Amniotic stem cell (primary cell): Measurements from ENCODE around the gene PLCH2.
A peak's percentile ranks its signal among the peaks of the same experiment; 100 is the strongest.
"Not testable (repeated sequence)": the region's sequence is repeated elsewhere in the genome, so short reads cannot be mapped to it uniquely, and the experiment has no call there.

ENCODE experiments used
- DNase-seq: peaks from one replicate; lab custom pipeline; 2025; lab: John Stamatoyannopoulos, UW

PLCH2 gene

GRCh38 chr1:2440346-2440745, 35.7 kb upstream of the PLCH2 start:
- not testable (repeated sequence) for DNase-seq

GRCh38 chr1:2441746-2442145, 34.3 kb upstream of the PLCH2 start:
- no peak for DNase-seq

DNA sequence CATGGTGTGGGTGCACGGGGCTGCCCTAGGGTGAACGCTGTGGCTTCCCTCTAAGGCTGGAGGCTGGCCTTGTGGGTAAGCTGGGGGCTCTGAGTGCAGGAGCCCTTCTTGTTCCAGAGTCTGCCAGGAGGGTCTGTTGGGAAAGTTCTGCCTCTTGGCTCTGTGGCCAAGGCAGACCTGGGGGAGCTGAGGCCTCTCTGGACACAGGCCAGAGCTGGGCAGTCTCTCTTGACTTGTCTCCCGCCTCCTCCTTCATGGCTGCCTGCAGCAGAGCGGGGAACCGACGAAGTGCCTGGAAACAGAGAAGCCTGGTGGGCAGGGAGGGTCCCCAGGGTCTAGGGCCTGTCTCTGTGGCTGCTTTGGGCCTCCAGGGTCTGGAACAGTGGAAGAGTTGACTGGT, 33.4 kb upstream of the PLCH2 start:
- no peak for DNase-seq

DNA sequence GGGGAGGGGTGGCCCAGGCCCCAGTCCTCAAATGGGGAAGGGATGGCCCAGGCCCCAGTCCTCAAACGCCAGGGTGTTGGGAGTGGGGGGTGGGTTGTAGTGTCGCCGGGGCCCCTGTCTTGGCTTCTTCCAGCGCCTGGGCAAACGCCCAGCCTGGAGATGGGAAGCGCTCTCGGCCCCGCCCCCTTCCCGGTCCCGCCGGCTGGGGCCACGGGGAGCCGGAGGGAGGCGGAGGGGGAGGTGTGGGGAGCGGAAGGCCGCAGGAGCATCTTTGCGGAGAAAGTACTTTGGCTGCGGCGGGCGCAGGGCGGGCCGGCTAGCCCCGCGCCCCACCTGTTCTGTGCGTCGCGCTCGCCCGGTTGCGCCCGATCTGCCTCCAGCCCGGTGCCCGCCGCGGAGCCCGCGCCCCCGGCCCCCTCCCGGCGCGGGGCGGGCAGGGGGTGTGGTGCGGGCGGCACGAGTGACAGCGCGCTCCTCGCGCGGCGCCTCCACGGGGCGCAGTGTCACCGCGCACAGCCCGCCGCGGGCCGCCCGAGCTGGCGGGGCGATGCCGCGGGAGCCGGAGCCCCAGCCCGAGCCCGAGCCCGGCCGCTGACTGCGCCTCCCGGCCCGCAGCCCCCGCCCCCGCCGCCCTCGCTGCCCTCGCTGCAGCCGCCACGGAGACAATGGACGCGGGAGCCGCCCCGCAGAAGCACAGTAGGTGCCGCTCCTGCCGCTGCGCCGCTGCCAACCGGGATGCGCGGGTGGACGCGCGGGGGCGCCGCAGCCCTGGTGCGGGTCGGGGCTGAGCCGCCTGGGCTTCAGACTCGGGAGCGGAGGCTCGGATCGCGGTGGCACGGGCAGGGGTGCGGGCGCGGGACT, 32.6 kb upstream of the PLCH2 start:
- no peak for DNase-seq

- no peak for DNase-seq
These were observed 31.9 kb upstream of the PLCH2 start for GRCh38 chr1:2444138-2444591.

DNA sequence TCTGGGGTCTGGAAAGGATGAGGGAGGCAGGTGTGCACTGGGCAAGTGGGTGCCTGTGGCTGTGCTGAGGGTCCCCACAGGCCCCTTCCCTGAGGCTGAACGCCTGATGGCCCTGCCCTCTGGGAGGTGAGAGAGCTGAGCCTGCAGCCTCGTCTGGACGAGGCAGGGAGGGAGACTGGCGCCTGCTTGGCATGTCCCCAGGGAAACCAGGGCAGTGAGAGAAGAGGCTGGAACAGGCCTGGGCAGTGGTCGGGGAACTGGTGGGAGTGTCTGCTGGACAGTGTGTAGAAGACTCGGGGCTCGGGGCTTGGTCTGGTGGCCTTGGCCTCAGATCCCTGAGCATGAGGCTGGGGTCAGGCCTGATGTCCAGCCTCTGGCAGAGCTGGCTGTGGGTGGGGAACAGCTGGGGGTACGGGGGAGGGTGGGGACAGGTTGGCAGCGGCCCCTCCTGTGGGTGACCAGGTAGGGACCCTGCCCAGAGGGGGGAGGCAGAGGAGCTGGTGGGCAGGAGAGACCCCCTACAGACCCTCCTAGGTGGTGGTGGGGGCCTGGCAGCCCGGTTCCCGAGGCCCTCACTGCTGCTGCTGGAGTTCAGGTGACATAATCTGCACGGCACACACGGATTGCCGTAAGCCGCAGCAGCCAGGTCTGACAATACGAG, 30.8 kb upstream of the PLCH2 start:
- DNase-seq = no peak

DNA sequence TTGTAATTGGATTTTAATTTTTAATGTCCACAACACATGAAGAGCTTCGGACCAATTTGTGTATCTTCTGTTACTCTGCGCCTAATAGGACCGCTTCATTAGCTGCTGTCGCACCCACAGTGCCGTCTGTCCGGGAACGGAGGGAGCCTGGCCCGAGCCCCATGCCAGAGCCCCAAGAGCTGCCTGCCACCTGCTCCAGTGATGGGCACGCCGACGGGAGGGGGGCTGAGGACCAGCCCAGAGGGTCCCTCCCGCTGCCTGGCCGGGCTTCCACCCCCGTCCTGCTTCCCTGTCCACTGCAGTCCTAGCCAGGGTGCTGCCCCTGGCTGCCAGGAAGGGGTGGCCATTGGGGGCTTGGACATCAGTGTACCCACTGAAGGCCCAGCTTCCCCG, 30.3 kb upstream of the PLCH2 start:
- DNase-seq = no peak

- no peak for DNase-seq
These were observed 29.7 kb upstream of the PLCH2 start for GRCh38 chr1:2446394-2446793.

DNA sequence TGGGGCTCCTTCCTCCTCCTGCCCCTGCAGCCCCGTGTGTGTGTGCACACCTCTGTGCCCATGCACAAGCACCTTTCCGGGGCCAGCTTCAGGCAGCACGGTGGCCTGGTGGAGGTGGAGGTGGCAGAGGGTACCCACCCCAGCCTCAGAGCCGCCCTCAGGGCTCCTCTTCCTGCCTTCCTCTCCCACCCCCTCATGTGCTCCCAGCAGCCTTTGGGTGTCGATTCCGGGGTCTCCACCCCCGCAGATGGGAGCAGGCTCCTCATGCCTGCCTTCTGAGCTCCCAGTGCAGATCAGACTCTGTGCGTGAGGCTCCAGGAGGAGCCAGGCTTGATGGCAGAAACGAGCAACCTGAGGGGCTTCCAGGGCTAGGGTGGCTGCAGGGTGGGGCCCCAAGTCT, 29.2 kb upstream of the PLCH2 start:
- no peak for DNase-seq

DNA sequence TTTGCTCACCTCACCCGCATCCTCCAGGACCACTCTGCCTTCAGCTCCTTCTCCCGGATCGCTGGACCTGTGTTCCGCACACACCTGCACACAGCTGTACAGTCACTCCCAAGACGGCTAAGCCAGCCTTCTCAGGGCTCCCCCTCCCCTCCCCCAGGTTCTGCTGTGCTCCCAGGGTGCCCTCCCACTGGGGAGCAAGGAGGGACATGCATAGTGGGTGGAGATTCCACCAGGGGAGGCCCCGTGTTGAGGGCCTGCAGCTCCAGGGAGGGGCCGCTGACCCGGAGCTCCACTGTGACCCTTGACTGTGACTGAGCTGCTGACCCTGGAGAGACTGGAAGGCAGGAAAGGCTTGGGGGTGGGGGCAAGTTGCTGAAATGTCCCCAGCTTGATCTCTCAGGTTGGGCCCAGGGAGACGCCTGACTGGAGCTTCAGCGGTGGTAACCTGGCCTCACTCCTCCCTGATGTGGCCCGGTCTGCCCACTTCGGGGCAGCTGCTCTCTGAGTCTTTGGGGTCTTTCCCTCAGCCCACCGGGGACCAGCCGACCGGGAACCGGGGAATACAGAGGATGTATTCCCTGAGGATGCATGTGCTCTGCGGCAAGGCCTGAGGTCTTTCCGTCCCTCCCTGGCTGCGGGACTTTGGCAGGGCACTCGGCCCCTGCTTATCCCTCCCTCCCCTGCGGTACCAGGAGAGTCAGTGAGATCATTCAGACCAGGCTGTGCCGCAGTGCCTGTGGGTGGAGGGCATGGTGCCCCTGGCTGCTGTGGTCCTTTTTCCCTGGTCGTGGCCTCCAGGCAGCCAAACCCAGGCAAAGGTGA, 28.6 kb upstream of the PLCH2 start:
- DNase-seq = no peak

GRCh38 chr1:2448098-2448445, 28.0 kb upstream of the PLCH2 start:
- DNase-seq = no peak

DNA sequence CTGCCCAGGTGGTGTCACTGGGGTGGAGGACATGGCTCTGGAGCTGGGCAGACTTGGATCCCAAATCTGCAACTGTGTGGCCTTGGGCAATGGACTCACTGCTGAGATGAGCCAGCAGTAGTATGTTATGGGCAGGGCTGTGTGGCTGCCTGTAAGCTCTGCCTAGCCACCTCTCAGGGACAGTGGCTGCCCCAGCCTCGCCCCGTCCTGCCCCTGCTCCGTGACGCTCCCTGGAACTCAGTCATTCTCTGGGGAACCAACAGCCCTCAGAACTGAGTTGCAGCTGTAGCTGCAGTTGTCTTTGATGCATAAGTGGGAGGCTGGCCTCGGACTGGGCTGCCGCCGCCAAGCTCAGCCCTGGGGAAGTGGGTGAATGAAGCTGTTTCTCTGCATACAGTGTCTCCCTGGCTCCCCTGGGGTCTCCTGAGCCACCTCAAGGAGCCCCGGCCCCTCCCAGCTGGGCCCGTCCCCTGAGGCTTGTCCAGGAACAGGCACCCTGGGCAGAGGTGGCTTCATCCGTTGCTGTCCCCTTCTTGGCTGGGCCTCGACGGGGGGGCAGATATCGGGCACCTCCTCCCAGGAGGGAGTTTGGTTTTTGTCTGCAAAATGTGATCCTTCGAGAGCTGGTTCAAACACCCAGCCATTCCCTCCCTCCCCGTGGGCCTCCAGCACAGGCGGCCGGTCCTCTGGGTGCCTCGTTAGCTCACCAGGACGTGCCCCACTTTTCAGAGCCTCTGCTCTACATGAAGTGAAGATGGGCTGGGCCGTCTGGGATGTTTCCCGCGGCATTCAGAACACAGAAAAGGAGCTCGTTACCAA, 26.2 kb upstream of the PLCH2 start:
- no peak for DNase-seq

DNA sequence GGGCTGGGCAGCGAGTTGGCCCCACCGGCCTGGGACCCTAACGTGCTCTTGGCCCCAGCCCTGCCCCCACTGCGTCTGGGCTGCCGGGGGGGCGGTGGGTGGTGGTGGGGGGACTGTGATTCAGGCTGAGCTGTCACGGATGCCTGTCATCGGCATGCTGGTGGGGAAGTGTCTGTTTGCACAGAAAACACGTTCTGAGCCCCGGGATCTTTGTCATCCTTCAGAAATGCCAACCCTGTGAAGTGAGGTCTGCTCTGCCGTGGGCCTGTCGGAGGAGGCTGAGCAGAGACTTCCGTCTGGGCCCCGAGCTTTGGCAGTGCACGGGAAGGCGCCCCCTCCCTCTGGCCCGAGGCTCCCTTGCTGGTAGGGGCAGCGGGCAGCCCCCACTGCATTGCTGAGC, 24.3 kb upstream of the PLCH2 start:
- peak; percentile 93 for DNase-seq

- no peak for DNase-seq
These were observed 23.7 kb upstream of the PLCH2 start for GRCh38 chr1:2452201-2452931.

GRCh38 chr1:2452932-2453315, 23.2 kb upstream of the PLCH2 start:
- no peak for DNase-seq

GRCh38 chr1:2454227-2454626, 21.9 kb upstream of the PLCH2 start:
- DNase-seq = no peak

GRCh38 chr1:2455757-2456156, 20.3 kb upstream of the PLCH2 start:
- no peak for DNase-seq

- no peak for DNase-seq
These were observed 18.6 kb upstream of the PLCH2 start for GRCh38 chr1:2457444-2457843.

- no peak for DNase-seq
These were observed 17.4 kb upstream of the PLCH2 start for GRCh38 chr1:2458687-2459086.

DNA sequence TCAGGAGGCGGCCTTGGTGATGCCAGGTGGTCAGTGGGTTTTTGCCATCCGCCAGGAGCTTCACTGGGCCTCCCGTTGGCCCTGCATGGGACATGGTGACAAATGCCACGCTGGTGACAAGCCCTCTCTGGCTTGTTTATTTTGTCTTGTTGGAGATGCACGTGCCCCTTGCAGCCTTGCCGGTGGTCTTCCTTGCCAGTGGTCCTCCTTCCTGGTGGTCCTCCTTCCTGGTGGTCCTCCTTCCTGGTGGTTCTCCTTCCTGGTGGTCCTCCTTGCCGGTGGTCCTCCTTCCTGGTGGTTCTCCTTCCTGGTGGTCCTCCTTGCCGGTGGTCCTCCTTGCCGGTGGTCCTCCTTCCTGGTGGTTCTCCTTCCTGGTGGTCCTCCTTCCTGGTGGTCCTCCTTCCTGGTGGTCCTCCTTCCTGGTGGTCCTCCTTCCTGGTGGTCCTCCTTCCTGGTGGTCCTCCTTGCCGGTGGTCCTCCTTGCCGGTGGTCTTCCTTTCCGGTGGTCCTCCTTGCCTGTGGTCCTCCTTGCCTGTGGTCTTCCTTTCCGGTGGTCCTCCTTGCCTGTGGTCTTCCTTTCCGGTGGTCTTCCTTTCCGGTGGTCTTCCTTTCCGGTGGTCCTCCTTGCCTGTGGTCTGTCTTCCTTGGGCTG, 16.9 kb upstream of the PLCH2 start:
- not testable (repeated sequence) for DNase-seq

DNA sequence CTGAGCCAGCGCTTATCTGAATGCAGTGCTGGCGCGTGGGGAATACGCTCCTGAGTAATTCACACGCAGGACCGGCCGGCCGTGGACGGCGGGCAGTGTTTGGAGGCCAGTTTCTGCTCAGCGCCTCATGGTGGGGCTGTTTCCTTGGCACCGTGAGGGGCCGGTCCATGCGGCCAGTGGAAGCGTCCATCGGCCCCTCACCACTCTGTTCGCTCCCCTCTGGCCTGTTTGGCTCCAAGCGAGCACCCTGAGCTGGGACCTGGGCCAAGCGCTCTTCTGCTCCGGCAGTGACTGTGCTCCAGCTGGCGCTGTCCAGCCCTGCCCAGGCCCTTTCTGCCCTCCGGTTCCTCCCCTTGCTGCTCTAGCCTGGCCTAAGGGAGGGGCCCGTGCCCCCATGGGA, 16.3 kb upstream of the PLCH2 start:
- no peak for DNase-seq
